GM12801 (cell line): ENCODE data around the gene PVR.

Source experiments
- TF ChIP-seq, protein P1 (sequence below): IDR thresholded peaks from one replicate; pipeline ENCODE4 v1.5.1; 2011; ENCODE audit warnings: control low read depth; ENCODE audit not compliant: insufficient read length; ENCODE audit errors: extremely low read depth

PVR gene

DNA sequence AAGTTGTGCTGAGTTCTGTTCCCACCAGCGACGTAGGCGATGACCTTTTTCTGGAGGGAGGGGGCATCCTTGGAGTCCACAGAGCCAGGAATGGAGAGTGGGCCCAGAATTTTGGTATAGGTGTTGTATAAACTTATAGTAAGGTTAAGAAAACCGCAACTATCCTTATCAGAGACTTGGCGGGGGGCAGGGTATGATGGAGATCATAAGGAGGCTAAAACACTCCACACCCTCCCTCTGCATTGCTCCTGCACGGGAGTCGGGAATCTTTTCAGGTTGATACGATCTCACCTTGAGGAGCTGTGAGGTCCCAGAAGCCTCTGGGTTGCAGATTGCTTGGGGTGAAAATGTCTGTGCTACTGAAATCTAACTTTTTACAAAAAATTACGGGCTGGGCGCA, 21.3 kb downstream of the PVR start:
- TF ChIP-seq, protein P1, sequence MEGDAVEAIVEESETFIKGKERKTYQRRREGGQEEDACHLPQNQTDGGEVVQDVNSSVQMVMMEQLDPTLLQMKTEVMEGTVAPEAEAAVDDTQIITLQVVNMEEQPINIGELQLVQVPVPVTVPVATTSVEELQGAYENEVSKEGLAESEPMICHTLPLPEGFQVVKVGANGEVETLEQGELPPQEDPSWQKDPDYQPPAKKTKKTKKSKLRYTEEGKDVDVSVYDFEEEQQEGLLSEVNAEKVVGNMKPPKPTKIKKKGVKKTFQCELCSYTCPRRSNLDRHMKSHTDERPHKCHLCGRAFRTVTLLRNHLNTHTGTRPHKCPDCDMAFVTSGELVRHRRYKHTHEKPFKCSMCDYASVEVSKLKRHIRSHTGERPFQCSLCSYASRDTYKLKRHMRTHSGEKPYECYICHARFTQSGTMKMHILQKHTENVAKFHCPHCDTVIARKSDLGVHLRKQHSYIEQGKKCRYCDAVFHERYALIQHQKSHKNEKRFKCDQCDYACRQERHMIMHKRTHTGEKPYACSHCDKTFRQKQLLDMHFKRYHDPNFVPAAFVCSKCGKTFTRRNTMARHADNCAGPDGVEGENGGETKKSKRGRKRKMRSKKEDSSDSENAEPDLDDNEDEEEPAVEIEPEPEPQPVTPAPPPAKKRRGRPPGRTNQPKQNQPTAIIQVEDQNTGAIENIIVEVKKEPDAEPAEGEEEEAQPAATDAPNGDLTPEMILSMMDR, result no peak

DNA sequence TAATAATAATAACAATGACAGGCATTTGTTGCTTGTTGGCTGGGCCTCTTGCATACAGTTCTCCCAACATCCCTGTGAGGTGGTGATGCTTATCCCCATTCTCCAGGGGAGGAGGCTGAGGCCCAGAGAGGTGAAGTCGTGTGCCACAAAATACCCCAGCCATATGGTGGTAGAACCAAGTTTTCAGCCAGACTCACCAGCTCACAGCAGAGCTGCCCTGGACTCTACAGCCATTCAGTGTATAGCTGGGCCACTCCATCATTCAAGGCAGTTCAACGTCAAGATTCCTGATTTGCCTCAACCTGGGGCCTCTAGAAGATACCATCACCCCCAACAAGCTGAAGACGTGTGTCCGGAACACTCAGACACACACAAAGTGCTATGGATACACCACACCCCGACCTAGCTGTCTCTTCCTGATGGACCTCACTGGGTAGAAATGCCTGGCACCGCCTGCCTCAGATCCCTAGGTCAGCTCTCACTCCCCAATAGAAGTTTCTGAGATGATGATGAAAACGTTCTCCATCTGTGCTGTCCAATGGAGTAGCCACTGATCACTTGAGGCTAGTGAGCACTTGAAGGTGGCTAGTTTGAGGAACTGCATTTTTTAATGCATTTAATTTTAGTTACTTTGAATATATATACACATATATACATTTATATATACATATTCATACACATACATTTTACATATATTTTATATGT, 23.3 kb downstream of the PVR start:
- TF ChIP-seq, protein P1, result no peak

DNA sequence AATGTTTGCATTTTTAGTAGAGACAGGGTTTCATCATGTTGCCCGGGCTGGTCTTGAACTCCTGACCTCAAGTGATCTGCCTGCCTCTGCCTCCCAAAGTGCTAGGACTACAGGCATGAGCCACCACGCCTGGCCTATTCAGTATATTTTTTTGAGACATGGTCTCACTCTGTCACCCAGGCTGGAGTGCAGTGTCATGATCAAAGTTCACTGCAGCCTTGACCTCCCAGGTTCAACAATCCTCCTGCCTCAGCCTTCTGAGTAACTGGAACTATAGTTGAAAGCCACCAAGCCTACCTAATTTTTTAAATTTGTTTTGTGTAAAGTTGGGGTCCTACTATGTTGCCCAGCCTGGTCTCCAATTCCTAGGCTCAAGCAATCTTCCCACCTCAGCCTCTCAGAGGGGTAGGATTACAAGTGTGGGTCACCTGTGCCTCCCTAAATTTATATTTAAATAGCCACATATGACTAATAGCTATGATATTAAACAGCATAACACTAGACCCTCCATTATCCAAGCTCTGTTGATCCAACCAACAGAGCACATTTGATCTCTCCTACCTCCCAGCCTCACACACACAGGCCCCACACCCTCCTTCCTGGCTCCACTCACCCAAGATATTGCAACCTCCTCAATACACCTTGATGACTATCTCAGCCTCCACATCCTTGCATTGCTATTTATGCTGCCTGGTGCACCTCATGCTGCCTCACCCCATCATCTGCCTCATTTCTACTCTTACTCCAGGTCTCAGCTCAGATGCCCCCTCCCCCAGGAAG, 25.5 kb downstream of the PVR start:
- TF ChIP-seq, protein P1, result no peak

DNA sequence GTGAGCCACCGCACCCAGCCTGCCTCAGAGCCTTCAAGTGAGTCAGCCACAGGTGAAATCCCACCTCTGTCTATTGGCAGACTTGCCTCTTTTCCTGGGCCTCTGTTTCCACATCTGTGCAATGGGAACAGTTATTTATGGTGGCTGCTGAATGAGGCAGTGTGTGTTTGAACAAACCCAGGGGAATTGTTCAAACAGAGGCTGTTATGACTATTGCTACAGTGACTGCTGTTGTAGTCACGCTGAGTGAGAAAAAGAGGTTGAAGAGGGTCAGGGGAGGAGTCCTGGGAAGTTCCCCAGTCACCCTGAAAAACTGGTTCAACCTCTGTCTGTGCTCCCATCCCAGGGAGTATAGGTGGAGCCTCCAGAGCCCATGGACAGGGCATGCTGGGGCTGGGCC, 27.7 kb downstream of the PVR start, which contains the start of gene CEACAM19:
Gene CEACAM19, plus strand, starts transcription at position 83 of the 400 bp plus-strand sequence. CDS start 450 bp downstream, outside the sequence.
- TF ChIP-seq, protein P1, result no peak

DNA sequence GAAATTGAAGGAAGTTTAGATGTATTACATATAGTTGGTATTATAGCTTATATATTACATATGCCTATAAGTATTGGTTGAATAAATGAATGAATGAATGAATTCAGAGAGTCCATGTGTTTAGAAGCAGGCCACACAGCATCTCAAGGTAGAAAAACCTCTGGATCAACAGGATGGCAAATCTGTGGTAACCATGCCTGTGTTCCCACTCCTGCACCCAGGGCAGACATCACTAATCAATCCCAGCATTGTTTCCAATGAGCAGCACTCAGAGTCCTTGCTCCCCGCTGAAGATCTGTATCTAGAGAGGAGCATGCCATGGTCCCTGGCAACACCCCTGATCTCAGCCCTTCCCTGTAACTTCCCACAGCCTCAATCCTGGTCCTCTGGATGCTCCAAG, 28.5 kb downstream of the PVR start:
- TF ChIP-seq, protein P1, result no peak

DNA sequence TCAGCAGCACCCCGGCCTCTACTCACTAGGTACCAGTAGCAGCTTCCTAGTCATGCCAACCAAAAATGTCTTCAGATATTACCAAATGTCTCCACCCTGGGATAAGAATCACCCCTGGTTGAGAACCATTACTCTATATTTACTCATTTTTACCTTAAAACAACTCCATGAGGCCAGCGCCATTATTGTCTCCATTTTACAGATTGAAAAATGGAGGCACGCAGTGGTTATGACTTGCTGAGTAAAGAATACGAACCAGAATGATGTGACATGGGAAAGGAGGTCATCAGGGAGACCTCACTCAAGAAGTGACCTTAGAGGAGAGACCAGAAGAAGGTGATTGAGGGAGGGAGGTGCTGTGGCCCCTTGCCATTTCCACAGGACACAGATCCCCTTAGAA, 29.8 kb downstream of the PVR start:
- TF ChIP-seq, protein P1, result no peak

DNA sequence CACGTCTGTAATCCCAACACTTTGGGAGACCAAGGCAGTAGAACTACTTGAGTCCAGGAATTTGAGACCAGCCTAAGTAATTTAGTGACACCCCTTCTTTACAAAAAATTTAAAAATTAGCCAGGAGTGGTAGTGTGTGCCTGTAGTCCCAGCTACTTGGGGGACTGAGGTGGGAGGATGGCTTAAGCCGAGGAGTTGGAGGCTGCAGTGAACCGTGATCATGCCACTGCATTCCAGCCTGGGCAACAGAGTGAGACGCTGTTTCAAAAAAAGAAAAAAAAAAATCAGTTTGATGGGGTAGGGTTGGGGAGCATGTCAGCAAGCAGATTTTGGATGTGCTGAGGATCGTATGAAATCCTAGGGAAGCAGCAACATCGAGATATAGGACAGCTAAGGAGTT, 31.8 kb downstream of the PVR start:
- TF ChIP-seq, protein P1, result no peak
